GM19397 (cell line): ENCODE measurements around the gene LRRC63.
"Not testable (repeated sequence)": the region's sequence is repeated elsewhere in the genome, so short reads cannot be mapped to it uniquely, and the experiment has no call there.

Experiments used
- ATAC-seq: cut with Tn5 transposase; IDR thresholded peaks from one replicate; pipeline ENCODE4 v1.9.1; 2021; ENCODE audit warnings: mild to moderate bottlenecking, moderate library complexity; ENCODE audit not compliant: unreplicated experiment

The LRRC63 gene

GRCh38 chr13:46211483-46212351 lies at the start of gene LRRC63:
LRRC63 (plus strand) TSS chr13:46211928; CDS start chr13:46213035, 1,107 bp downstream.
- peak; percentile 94 for ATAC-seq

- ATAC-seq: not testable (repeated sequence)
These were observed 49.0 kb upstream of the LRRC63 start for GRCh38 chr13:46162741-46163140.

- ATAC-seq: no peak
These were observed 47.1 kb upstream of the LRRC63 start for GRCh38 chr13:46164661-46165060.

- ATAC-seq: peak; percentile 49
These were observed 46.1 kb upstream of the LRRC63 start for GRCh38 chr13:46165485-46166223.

GRCh38 chr13:46166224-46166584 lies 45.5 kb upstream of the LRRC63 start:
- no peak for ATAC-seq

GRCh38 chr13:46166947-46167610 lies 44.6 kb upstream of the LRRC63 start:
- ATAC-seq: no peak

- peak; percentile 27 for ATAC-seq
These were observed 43.4 kb upstream of the LRRC63 start for GRCh38 chr13:46168341-46168740.

- no peak for ATAC-seq
These were observed 42.9 kb upstream of the LRRC63 start for GRCh38 chr13:46168783-46169182.

- ATAC-seq: no peak
These were observed 42.0 kb upstream of the LRRC63 start for GRCh38 chr13:46169758-46170157.

- ATAC-seq: no peak
These were observed 41.5 kb upstream of the LRRC63 start for GRCh38 chr13:46170268-46170667.

- no peak for ATAC-seq
These were observed 41.0 kb upstream of the LRRC63 start for GRCh38 chr13:46170687-46171086.

- no peak for ATAC-seq
These were observed 40.5 kb upstream of the LRRC63 start for GRCh38 chr13:46171217-46171616.

- no peak for ATAC-seq
These were observed 40.0 kb upstream of the LRRC63 start for GRCh38 chr13:46171739-46172138.

- ATAC-seq: no peak
These were observed 39.2 kb upstream of the LRRC63 start for GRCh38 chr13:46172531-46172991.

GRCh38 chr13:46173656-46174055 lies 38.1 kb upstream of the LRRC63 start:
- peak; percentile 42 for ATAC-seq

GRCh38 chr13:46176756-46177155 lies 35.0 kb upstream of the LRRC63 start:
- no peak for ATAC-seq

GRCh38 chr13:46178143-46178542 lies 33.6 kb upstream of the LRRC63 start:
- ATAC-seq: no peak

- ATAC-seq: no peak
These were observed 32.9 kb upstream of the LRRC63 start for GRCh38 chr13:46178821-46179220.

- no peak for ATAC-seq
These were observed 32.2 kb upstream of the LRRC63 start for GRCh38 chr13:46179491-46179908.

GRCh38 chr13:46179969-46180763 lies 31.6 kb upstream of the LRRC63 start:
- no peak for ATAC-seq
